HG03097 (cell line): ENCODE data around the gene CAMTA1.
"Not testable (repeated sequence)": the region's sequence is repeated elsewhere in the genome, so short reads cannot be mapped to it uniquely, and the experiment has no call there.

ENCODE experiments used
- ATAC-seq: cut with Tn5 transposase; IDR thresholded peaks from one replicate; pipeline ENCODE4 v1.9.1; 2021; ENCODE audit not compliant: unreplicated experiment, low FRiP score

Gene CAMTA1

GRCh38 chr1:7121622-7121988, 336.4 kb downstream of the CAMTA1 start:
- no peak for ATAC-seq

- ATAC-seq: no peak
Measured at GRCh38 chr1:7127322-7128075, 342.2 kb downstream of the CAMTA1 start.

- ATAC-seq: no peak
Measured at GRCh38 chr1:7128293-7128692, 343.0 kb downstream of the CAMTA1 start.

- ATAC-seq: no peak
Measured at GRCh38 chr1:7130127-7130526, 344.9 kb downstream of the CAMTA1 start.

- no peak for ATAC-seq
Measured at GRCh38 chr1:7135493-7135892, 350.2 kb downstream of the CAMTA1 start.

GRCh38 chr1:7136166-7136953, 351.1 kb downstream of the CAMTA1 start:
- no peak for ATAC-seq

GRCh38 chr1:7140251-7140650, 355.0 kb downstream of the CAMTA1 start:
- no peak for ATAC-seq

- no peak for ATAC-seq
Measured at GRCh38 chr1:7145947-7146346, 360.7 kb downstream of the CAMTA1 start.

- ATAC-seq: no peak
Measured at GRCh38 chr1:7146710-7147109, 361.5 kb downstream of the CAMTA1 start.

- not testable (repeated sequence) for ATAC-seq
Measured at GRCh38 chr1:7147581-7148282, 362.5 kb downstream of the CAMTA1 start.

GRCh38 chr1:7149080-7149838, 364.0 kb downstream of the CAMTA1 start:
- ATAC-seq: no peak

GRCh38 chr1:7150724-7151280, 365.5 kb downstream of the CAMTA1 start:
- ATAC-seq: no peak

- ATAC-seq: no peak
Measured at GRCh38 chr1:7151978-7152377, 366.7 kb downstream of the CAMTA1 start.

- ATAC-seq: no peak
Measured at GRCh38 chr1:7152655-7153054, 367.4 kb downstream of the CAMTA1 start.

GRCh38 chr1:7153464-7153863, 368.2 kb downstream of the CAMTA1 start:
- ATAC-seq: no peak

GRCh38 chr1:7159116-7159781, 374.0 kb downstream of the CAMTA1 start:
- no peak for ATAC-seq

- not testable (repeated sequence) for ATAC-seq
Measured at GRCh38 chr1:7168554-7168953, 383.3 kb downstream of the CAMTA1 start.

GRCh38 chr1:7171168-7171567, 385.9 kb downstream of the CAMTA1 start:
- no peak for ATAC-seq

GRCh38 chr1:7171574-7171973, 386.3 kb downstream of the CAMTA1 start:
- no peak for ATAC-seq

- ATAC-seq: no peak
Measured at GRCh38 chr1:7172804-7173203, 387.6 kb downstream of the CAMTA1 start.
